Prostate gland (tissue), 2 donors: ENCODE measurements around the gene BTBD7.

Experiments used
- CTCF ChIP-seq, 4 experiments: fragments of 200-600 bp in 2 of 4; fragments of 450-650 bp in 2 of 4; sonication (generic) in 2 of 4; IDR thresholded peaks; 1 replicate in 3 of 4; 2 replicates in 1 of 4; pipeline ENCODE4 v1.5.1; 2016 to 2019; ENCODE audit warnings: antibody characterized with exemption in 4 of 4, mild to moderate bottlenecking in 2 of 4, moderate library complexity in 2 of 4
- POLR2A ChIP-seq: fragments of 450-650 bp; IDR thresholded peaks from one replicate; pipeline ENCODE4 v1.6.1; 2016; ENCODE audit warnings: antibody characterized with exemption, mild to moderate bottlenecking
- POLR2AphosphoS5 ChIP-seq: sonication (generic); formaldehyde crosslinking; IDR thresholded peaks from one replicate; pipeline ENCODE4 v1.6.1; 2017; ENCODE audit warnings: antibody characterized with exemption

DNA sequence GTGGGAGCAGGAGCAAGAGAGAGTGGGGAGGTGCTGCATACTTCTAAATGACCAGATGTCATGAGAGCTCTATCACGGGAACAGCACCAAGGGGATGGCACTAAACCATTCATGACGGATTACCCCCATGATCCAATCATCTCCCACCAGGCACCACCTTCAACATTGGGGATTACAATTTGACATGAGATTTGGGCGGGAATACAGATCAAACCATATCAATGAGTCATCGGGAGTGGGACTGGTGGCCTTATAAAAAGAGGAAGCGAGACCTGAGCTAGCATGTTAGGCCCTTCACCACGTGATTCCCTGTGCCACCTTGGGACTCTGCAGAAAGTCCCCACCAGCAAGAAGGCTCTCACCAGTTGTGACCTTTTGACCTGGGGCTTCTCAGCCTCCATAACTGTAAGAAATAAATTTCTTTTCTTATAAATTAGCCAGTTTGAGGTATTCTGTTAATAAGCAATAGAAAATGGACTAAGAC, 42.9 kb upstream of the BTBD7 start:
- no peak for TF ChIP-seq CTCF (IDR thresholded peaks at IDR 0.05)
- TF ChIP-seq POLR2AphosphoS5: no peak
- TF ChIP-seq POLR2A: no peak
